NCI-H510A (cell line): ENCODE results near the gene WNK1.

Experiments used
- DNase-seq: peaks from one replicate; lab custom pipeline; 2025; lab: John Stamatoyannopoulos, UW

The WNK1 gene

GRCh38 chr12:863285-863684, 110.9 kb downstream of the WNK1 start:
- DNase-seq: no peak

GRCh38 chr12:865614-866013, 113.2 kb downstream of the WNK1 start:
- DNase-seq: no peak

GRCh38 chr12:867905-868304, 115.5 kb downstream of the WNK1 start:
- DNase-seq: no peak

- no peak for DNase-seq
Observed at GRCh38 chr12:868722-869121, 116.3 kb downstream of the WNK1 start.

- DNase-seq: no peak
Observed at GRCh38 chr12:870378-870777, 118.0 kb downstream of the WNK1 start.

GRCh38 chr12:873954-874353, 121.6 kb downstream of the WNK1 start:
- DNase-seq: no peak

GRCh38 chr12:879641-880040, 127.3 kb downstream of the WNK1 start:
- DNase-seq: no peak

GRCh38 chr12:880656-881055, 128.3 kb downstream of the WNK1 start:
- no peak for DNase-seq

GRCh38 chr12:884746-885414, 132.5 kb downstream of the WNK1 start:
- no peak for DNase-seq

- DNase-seq: no peak
Observed at GRCh38 chr12:885701-886100, 133.3 kb downstream of the WNK1 start.

GRCh38 chr12:886206-886605, 133.8 kb downstream of the WNK1 start:
- DNase-seq: no peak

GRCh38 chr12:894226-894625, 141.8 kb downstream of the WNK1 start:
- no peak for DNase-seq

- DNase-seq: no peak
Observed at GRCh38 chr12:896031-896430, 143.7 kb downstream of the WNK1 start.

- DNase-seq: no peak
Observed at GRCh38 chr12:897386-897785, 145.0 kb downstream of the WNK1 start.

- DNase-seq: peak; percentile 8
Observed at GRCh38 chr12:902581-902980, 150.2 kb downstream of the WNK1 start.

GRCh38 chr12:903055-903454, 150.7 kb downstream of the WNK1 start:
- DNase-seq: no peak

GRCh38 chr12:904010-904414, 151.6 kb downstream of the WNK1 start:
- no peak for DNase-seq

- DNase-seq: no peak
Observed at GRCh38 chr12:905261-906031, 153.1 kb downstream of the WNK1 start.

- no peak for DNase-seq
Observed at GRCh38 chr12:906062-906585, 153.7 kb downstream of the WNK1 start.

GRCh38 chr12:907413-908185, 155.2 kb downstream of the WNK1 start:
- DNase-seq: no peak

GRCh38 chr12:909861-910260, 157.5 kb downstream of the WNK1 start:
- DNase-seq: no peak

- DNase-seq: no peak
Observed at GRCh38 chr12:910416-910815, 158.0 kb downstream of the WNK1 start.
